HG03280 (cell line): ENCODE data around the gene TNF.

ENCODE experiments used
- ATAC-seq: cut with Tn5 transposase; IDR thresholded peaks from one replicate; pipeline ENCODE4 v1.9.1; 2021; ENCODE audit warnings: mild to moderate bottlenecking, moderate library complexity; ENCODE audit not compliant: unreplicated experiment

The TNF gene

DNA sequence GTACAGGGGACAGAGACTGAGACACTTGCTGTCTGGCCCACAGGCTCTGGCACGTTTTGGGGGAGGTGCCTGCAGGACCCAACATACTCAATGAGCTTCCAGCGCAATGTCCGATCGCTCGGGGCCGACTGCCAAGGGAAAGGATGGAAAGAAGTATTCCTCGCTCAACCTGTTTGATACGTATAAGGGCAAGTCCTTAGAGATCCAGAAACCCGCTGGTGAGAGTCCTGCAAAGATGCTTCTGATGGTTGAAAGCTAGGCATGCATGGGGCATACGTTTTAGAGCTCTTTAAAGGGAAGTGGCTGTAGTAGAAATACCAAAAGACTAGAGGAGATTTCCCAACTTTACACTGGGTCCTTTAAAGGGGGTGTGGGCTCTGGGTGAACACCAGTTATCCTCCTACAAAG, 47.3 kb downstream of the TNF start:
- no peak for ATAC-seq

DNA sequence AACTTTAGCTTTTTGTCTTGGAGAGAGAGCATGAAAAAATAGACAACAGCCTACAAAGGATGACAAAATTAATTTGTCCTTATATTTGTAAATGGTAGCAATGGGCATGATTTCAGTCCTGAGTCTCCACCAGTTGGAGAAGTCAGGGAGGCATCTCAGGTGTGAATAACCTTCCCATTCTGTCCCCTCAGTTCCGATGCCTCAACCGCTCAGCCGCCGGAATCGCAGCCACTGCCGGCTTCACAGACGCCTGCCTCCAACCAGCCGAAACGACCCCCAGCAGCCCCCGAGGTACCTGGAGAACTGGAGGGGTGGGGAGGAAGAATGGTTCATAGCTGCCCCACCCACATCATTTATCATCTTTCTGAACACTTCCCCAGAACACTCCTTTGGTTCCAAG, 48.7 kb downstream of the TNF start:
- ATAC-seq: no peak

- ATAC-seq: no peak
Measured at GRCh38 chr6:31626952-31627351, 51.6 kb downstream of the TNF start.

- ATAC-seq: no peak
Measured at GRCh38 chr6:31627690-31628287, 52.4 kb downstream of the TNF start.
